BE2C (cell line): Measurements from ENCODE around the gene SLC25A2.
"Not testable (repeated sequence)": the region's sequence is repeated elsewhere in the genome, so short reads cannot be mapped to it uniquely, and the experiment has no call there.

Experiments used
- DNase-seq: peaks from one replicate; pipeline ENCODE4 v3.0.0-alpha.2; 2020
- H3K27me3 ChIP-seq: fragments of 250-450 bp; sonication (Bioruptor Pico); 2 replicates; pipeline ENCODE4 v1.5.1; 2020; ENCODE audit warnings: mild to moderate bottlenecking
- H3K36me3 ChIP-seq: fragments of 250-450 bp; sonication (Bioruptor Pico); 2 replicates; pipeline ENCODE4 v1.5.1; 2020; ENCODE audit warnings: mild to moderate bottlenecking
- H3K4me1 ChIP-seq: fragments of 250-450 bp; sonication (Bioruptor Pico); 2 replicates; pipeline ENCODE4 v1.5.1; 2020
- H3K4me3 ChIP-seq: 2 replicates; pipeline ENCODE4 v1.5.1; 2011; ENCODE audit warnings: low read depth, low read length
- H3K9me3 ChIP-seq: fragments of 250-450 bp; sonication (Bioruptor Pico); 2 replicates; pipeline ENCODE4 v1.5.1; 2020
- CTCF ChIP-seq: IDR thresholded peaks from 2 replicates; pipeline ENCODE4 v1.5.1; 2012; ENCODE audit warnings: mild to moderate bottlenecking, low read depth, low read length

The SLC25A2 gene

GRCh38 chr5:141343242-141343952 lies 39.5 kb upstream of the SLC25A2 start, which contains the start of gene PCDHGA3:
PCDHGA3 (plus strand) TSS chr5:141343829; CDS start chr5:141344034, 205 bp downstream.
- no peak within 1 kb of the TSS for H3K4me3 ChIP-seq
- H3K9me3 ChIP-seq: peaks cover 4% of the 10 kb centered on the region
- H3K27me3 ChIP-seq: no peaks in the 10 kb centered on the region
- H3K4me1 ChIP-seq: no peaks in the 10 kb centered on the region; the same call in 1 of the 2 replicates
- H3K36me3 ChIP-seq: peaks cover 3% of the 10 kb centered on the region; the same call in 1 of the 2 replicates
- peak; percentile 41 for DNase-seq
- TF ChIP-seq CTCF: peak; percentile 68

DNA sequence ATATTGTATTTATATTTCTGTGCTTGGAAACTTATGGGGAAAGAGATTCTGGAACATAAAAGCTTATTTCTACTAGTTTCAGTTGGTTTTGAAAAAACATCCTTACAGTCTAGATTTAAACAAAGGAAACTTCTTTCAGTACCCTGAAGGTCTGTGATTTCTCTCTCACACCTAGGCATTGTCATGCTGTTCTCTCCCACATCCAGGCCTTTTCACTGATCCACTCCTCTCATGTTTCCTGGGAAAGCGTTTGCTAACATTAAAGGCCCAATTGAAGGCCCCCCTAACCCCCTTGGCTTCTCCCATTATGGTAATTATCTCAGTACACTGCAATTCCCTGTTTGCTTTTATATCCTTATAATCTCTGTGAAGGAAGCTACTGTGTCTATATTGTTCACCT lies 38.9 kb upstream of the SLC25A2 start:
- Histone ChIP-seq H3K4me1 (no peaks in the 10 kb centered on the region; the same call in 1 of the 2 replicates), H3K4me3 (no peak overlapping the region), H3K9me3 (peaks cover 4% of the 10 kb centered on the region), H3K36me3 (peaks cover 3% of the 10 kb centered on the region; the same call in 1 of the 2 replicates), H3K27me3 (no peaks in the 10 kb centered on the region)
- TF ChIP-seq CTCF: no peak
- no peak for DNase-seq

DNA sequence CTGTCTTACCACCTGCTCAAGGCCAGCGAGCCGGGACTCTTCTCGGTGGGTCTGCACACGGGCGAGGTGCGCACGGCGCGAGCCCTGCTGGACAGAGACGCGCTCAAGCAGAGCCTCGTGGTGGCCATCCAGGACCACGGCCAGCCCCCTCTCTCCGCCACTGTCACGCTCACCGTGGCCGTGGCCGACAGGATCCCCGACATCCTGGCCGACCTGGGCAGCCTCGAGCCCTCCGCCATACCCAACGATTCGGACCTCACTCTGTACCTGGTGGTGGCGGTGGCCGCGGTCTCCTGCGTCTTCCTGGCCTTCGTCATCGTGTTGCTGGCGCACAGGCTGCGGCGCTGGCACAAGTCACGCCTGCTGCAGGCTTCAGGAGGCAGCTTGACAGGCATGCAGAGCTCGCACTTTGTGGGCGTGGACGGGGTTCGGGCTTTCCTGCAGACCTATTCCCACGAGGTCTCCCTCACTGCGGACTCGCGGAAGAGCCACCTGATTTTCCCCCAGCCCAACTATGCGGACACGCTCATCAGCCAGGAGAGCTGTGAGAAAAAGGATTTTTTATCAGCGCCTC lies 37.0 kb upstream of the SLC25A2 start:
- not testable (repeated sequence) for DNase-seq, H3K4me1 ChIP-seq, H3K27me3 ChIP-seq, H3K36me3 ChIP-seq, H3K9me3 ChIP-seq, H3K4me3 ChIP-seq

GRCh38 chr5:141338538-141339306 lies 34.9 kb upstream of the SLC25A2 start, which contains the start of gene PCDHGA2:
PCDHGA2 (plus strand) TSS chr5:141338760.
- Histone ChIP-seq H3K9me3 (peaks cover under 1% of the 10 kb centered on the region), H3K27me3 (no peaks in the 10 kb centered on the region), H3K4me3 (no peak within 1 kb of the TSS), H3K36me3 (peaks cover under 1% of the 10 kb centered on the region; the same call in 1 of the 2 replicates), H3K4me1 (no peaks in the 10 kb centered on the region; the same call in 1 of the 2 replicates)
- TF ChIP-seq CTCF: peak; percentile 65
- peak; percentile 52 for DNase-seq

DNA sequence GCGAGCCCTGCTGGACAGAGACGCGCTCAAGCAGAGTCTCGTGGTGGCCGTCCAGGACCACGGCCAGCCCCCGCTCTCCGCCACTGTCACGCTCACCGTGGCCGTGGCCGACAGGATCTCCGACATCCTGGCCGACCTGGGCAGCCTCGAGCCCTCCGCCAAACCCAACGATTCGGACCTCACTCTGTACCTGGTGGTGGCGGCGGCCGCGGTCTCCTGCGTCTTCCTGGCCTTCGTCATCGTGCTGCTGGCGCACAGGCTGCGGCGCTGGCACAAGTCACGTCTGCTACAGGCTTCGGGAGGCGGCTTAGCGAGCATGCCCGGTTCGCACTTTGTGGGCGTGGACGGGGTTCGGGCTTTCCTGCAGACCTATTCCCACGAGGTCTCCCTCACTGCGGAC lies 28.7 kb upstream of the SLC25A2 start:
- H3K27me3 ChIP-seq, DNase-seq, H3K9me3 ChIP-seq, H3K36me3 ChIP-seq, H3K4me1 ChIP-seq, H3K4me3 ChIP-seq: not testable (repeated sequence)

DNA sequence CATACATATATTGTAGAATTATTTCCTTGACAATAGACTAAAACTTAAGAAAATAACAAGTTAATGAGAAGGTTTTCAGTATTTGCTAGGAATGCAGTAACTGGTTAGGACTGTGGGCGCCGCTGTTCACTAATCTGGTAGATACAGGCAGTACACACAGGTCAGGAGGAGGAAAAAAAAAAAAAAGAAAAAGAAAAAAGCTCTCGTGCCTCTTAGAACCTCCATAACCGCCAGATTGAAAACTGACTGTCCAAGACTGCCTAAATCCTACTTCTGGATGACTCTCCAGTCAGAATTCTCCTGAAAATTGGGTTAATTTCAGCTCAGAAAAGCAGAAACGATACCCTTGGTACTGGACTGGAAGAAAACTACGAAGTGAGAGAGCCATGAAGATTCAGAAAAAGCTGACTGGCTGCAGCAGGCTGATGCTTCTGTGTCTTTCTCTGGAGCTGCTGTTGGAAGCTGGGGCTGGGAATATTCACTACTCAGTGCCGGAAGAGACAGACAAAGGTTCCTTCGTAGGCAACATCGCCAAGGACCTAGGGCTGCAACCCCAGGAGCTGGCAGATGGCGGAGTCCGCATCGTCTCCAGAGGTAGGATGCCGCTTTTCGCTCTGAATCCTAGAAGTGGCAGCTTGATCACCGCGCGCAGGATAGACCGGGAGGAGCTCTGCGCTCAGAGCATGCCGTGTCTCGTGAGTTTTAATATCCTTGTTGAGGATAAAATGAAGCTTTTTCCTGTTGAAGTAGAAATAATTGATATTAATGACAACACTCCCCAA lies 26.6 kb upstream of the SLC25A2 start, which contains the start of gene PCDHGA1:
PCDHGA1 (plus strand) TSS at position 216 of the 782 bp plus-strand sequence.
- TF ChIP-seq CTCF: peak; percentile 80
- Histone ChIP-seq H3K9me3 (no peaks in the 10 kb centered on the region), H3K4me3 (peak within 1 kb of the TSS; percentile 66), H3K4me1 (no peaks in the 10 kb centered on the region), H3K27me3 (no peaks in the 10 kb centered on the region), H3K36me3 (no peaks in the 10 kb centered on the region)
- peak; percentile 78 for DNase-seq
